Neuron (in vitro differentiated cells): ENCODE measurements around the gene SRD5A2.

Experiments
- H2AFZ ChIP-seq: one replicate; pipeline ENCODE4 v1.6.1; 2013; ENCODE audit warnings: low read depth, mild to moderate bottlenecking, inconsistent platforms, low read length, moderate library complexity
- H3K27me3 ChIP-seq: one replicate; pipeline ENCODE4 v1.6.1; 2013; ENCODE audit warnings: low read length; ENCODE audit not compliant: insufficient read depth
- H3K36me3 ChIP-seq: one replicate; pipeline ENCODE4 v1.6.1; 2013; ENCODE audit warnings: low read length; ENCODE audit not compliant: insufficient read depth
- H3K4me1 ChIP-seq: one replicate; pipeline ENCODE4 v1.6.1; 2013; ENCODE audit warnings: low read length; ENCODE audit not compliant: insufficient read depth
- H3K4me3 ChIP-seq: 2 replicates; pipeline ENCODE4 v1.5.1; 2013; ENCODE audit warnings: mild to moderate bottlenecking, low read length, moderate library complexity
- H3K9me3 ChIP-seq: one replicate; pipeline ENCODE4 v1.6.1; 2013; ENCODE audit warnings: low read length

SRD5A2 gene

GRCh38 chr2:31580321-31581117 is at the start of gene SRD5A2:
SRD5A2 (minus strand) TSS chr2:31580938; CDS start chr2:31580900, 38 bp downstream.
- no peaks in the 10 kb centered on the region for H3K9me3 ChIP-seq
- H3K4me1 ChIP-seq, result no peaks in the 10 kb centered on the region
- H3K27me3 ChIP-seq, result peaks cover 39% of the 10 kb centered on the region
- H3K4me3 ChIP-seq, result no peak within 1 kb of the TSS
- H3K36me3 ChIP-seq, result no peaks in the 10 kb centered on the region
- no peak within 1 kb of the TSS for H2AFZ ChIP-seq

GRCh38 chr2:31606509-31606908 is 25.8 kb upstream of the SRD5A2 start:
- H3K36me3 ChIP-seq, result no peaks in the 10 kb centered on the region
- H3K4me1 ChIP-seq, result no peaks in the 10 kb centered on the region
- H3K9me3 ChIP-seq, result no peaks in the 10 kb centered on the region
- no peak overlapping the region for H2AFZ ChIP-seq
- H3K27me3 ChIP-seq, result no peaks in the 10 kb centered on the region
- no peak overlapping the region for H3K4me3 ChIP-seq

GRCh38 chr2:31598694-31599093 is 18.0 kb upstream of the SRD5A2 start:
- H2AFZ ChIP-seq, result no peak overlapping the region
- no peak overlapping the region for H3K4me3 ChIP-seq
- no peaks in the 10 kb centered on the region for H3K36me3 ChIP-seq
- no peaks in the 10 kb centered on the region for H3K27me3 ChIP-seq
- H3K4me1 ChIP-seq, result no peaks in the 10 kb centered on the region
- H3K9me3 ChIP-seq, result no peaks in the 10 kb centered on the region

- no peak overlapping the region for H3K4me3 ChIP-seq
- H3K36me3 ChIP-seq, result no peaks in the 10 kb centered on the region
- H3K4me1 ChIP-seq, result no peaks in the 10 kb centered on the region
- H3K27me3 ChIP-seq, result peaks cover 14% of the 10 kb centered on the region
- no peaks in the 10 kb centered on the region for H3K9me3 ChIP-seq
- H2AFZ ChIP-seq, result no peak overlapping the region
Observed at GRCh38 chr2:31586230-31586629, 5.5 kb upstream of the SRD5A2 start.

GRCh38 chr2:31581124-31581795 is 522 bp upstream of the SRD5A2 start:
- H3K27me3 ChIP-seq, result peaks cover 39% of the 10 kb centered on the region
- H3K4me1 ChIP-seq, result no peaks in the 10 kb centered on the region
- no peaks in the 10 kb centered on the region for H3K9me3 ChIP-seq
- no peak overlapping the region for H2AFZ ChIP-seq
- no peaks in the 10 kb centered on the region for H3K36me3 ChIP-seq
- no peak overlapping the region for H3K4me3 ChIP-seq

- H3K27me3 ChIP-seq, result peaks cover 39% of the 10 kb centered on the region
- H3K36me3 ChIP-seq, result no peaks in the 10 kb centered on the region
- no peaks in the 10 kb centered on the region for H3K4me1 ChIP-seq
- H3K4me3 ChIP-seq, result no peak overlapping the region
- H2AFZ ChIP-seq, result no peak overlapping the region
- H3K9me3 ChIP-seq, result no peaks in the 10 kb centered on the region
Observed at GRCh38 chr2:31579996-31580320, 780 bp downstream of the SRD5A2 start.

GRCh38 chr2:31578316-31578715 is 2.4 kb downstream of the SRD5A2 start:
- no peaks in the 10 kb centered on the region for H3K4me1 ChIP-seq
- H3K27me3 ChIP-seq, result peaks cover 39% of the 10 kb centered on the region
- no peaks in the 10 kb centered on the region for H3K36me3 ChIP-seq
- no peaks in the 10 kb centered on the region for H3K9me3 ChIP-seq
- H2AFZ ChIP-seq, result no peak overlapping the region
- H3K4me3 ChIP-seq, result no peak overlapping the region

- Histone ChIP-seq H2AFZ (no peak overlapping the region), H3K9me3 (no peaks in the 10 kb centered on the region), H3K27me3 (peaks cover 34% of the 10 kb centered on the region), H3K4me3 (no peak overlapping the region), H3K4me1 (no peaks in the 10 kb centered on the region), H3K36me3 (no peaks in the 10 kb centered on the region)
Observed at GRCh38 chr2:31577143-31577542, 3.6 kb downstream of the SRD5A2 start.

- no peak overlapping the region for H2AFZ ChIP-seq
- H3K36me3 ChIP-seq, result no peaks in the 10 kb centered on the region
- H3K4me1 ChIP-seq, result no peaks in the 10 kb centered on the region
- H3K27me3 ChIP-seq, result no peaks in the 10 kb centered on the region
- H3K4me3 ChIP-seq, result no peak overlapping the region
- H3K9me3 ChIP-seq, result no peaks in the 10 kb centered on the region
Observed at GRCh38 chr2:31568585-31569201, 12.0 kb downstream of the SRD5A2 start.

GRCh38 chr2:31567679-31568078 is 13.1 kb downstream of the SRD5A2 start:
- H3K4me1 ChIP-seq, result no peaks in the 10 kb centered on the region
- no peaks in the 10 kb centered on the region for H3K9me3 ChIP-seq
- no peaks in the 10 kb centered on the region for H3K27me3 ChIP-seq
- H2AFZ ChIP-seq, result no peak overlapping the region
- H3K4me3 ChIP-seq, result no peak overlapping the region
- no peaks in the 10 kb centered on the region for H3K36me3 ChIP-seq

- Histone ChIP-seq H2AFZ (no peak overlapping the region), H3K36me3 (no peaks in the 10 kb centered on the region), H3K27me3 (no peaks in the 10 kb centered on the region), H3K9me3 (no peaks in the 10 kb centered on the region), H3K4me3 (no peak overlapping the region), H3K4me1 (no peaks in the 10 kb centered on the region)
Observed at GRCh38 chr2:31563273-31563839, 17.4 kb downstream of the SRD5A2 start.

- no peak overlapping the region for H3K4me3 ChIP-seq
- H3K4me1 ChIP-seq, result no peaks in the 10 kb centered on the region
- H3K27me3 ChIP-seq, result no peaks in the 10 kb centered on the region
- no peaks in the 10 kb centered on the region for H3K36me3 ChIP-seq
- no peaks in the 10 kb centered on the region for H3K9me3 ChIP-seq
- no peak overlapping the region for H2AFZ ChIP-seq
Observed at GRCh38 chr2:31561823-31562222, 18.9 kb downstream of the SRD5A2 start.
